Kidney epithelial cell (primary cell): ENCODE data around the gene QARS1. TPM values are rescaled to one million over a fixed set of nuclear protein-coding genes. Genes with fewer than 3 reads are reported as not detected.

ENCODE experiments used
- DNase-seq: peaks from one replicate; pipeline ENCODE4 v3.0.0-alpha.2; 2010; ENCODE audit warnings: low read depth
- H3K27me3 ChIP-seq: 2 replicates; pipeline ENCODE4 v1.6.0; 2011; ENCODE audit warnings: low read length; ENCODE audit not compliant: control insufficient read depth, insufficient read depth
- H3K36me3 ChIP-seq: 2 replicates; pipeline ENCODE4 v1.5.1; 2011; ENCODE audit warnings: low read length; ENCODE audit not compliant: control insufficient read depth, insufficient read depth
- H3K4me3 ChIP-seq: 2 replicates; pipeline ENCODE4 v1.5.1; 2011; ENCODE audit warnings: low read depth, mild to moderate bottlenecking, control low read depth, low read length
- CTCF ChIP-seq: IDR thresholded peaks from 2 replicates; pipeline ENCODE4 v1.5.1; 2011; ENCODE audit warnings: mild to moderate bottlenecking, moderate library complexity, low read length, control low read depth, inconsistent platforms; ENCODE audit not compliant: insufficient read depth, poor library complexity, severe bottlenecking
- total RNA-seq: library from RNA; depleted of rRNA; stranded (reverse); fragments of >200 nt; gene quantifications from 2 replicates; pipeline ENCODE4 v1.2.3, GENCODE V29; 2015

QARS1 gene
- total RNA-seq, 1 donor from 2014 or later = 320 TPM

- no peak for DNase-seq
- Histone ChIP-seq H3K4me3 (peak overlapping the region; percentile 76), H3K36me3 (no peaks in the 10 kb centered on the region), H3K27me3 (no peaks in the 10 kb centered on the region)
- TF ChIP-seq CTCF = no peak
These were observed 518 bp downstream of the QARS1 start for GRCh38 chr3:49104052-49104426.

DNA sequence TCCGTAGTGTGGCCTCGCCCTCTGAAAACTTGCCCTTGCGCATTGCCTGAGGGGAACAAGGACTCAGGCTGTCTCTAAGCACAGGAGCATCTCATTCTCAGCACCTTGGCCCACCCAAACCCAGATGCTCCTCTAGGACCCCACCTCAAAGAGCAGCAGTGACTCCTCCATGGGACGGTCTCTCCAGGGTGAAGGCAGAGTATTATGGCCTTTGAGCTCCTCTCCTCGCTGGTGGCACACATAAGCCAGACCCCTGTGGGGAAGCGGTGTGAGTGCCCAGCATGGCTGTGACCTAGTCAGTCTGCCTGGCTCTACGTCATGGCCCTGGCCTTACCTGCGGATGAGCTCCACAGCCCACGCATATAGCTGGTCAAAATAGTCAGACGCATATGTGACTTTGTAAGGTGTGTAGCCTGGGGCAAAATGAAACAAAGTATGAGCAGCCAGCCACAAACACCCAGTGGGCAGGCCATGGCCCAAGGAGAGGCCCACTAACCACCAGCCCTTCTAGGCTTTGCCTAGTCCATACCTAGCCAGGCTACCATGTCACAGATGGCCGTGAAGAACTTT lies 4.4 kb downstream of the QARS1 start:
- no peak for TF ChIP-seq CTCF
- no peak for DNase-seq
- no peaks in the 10 kb centered on the region for H3K36me3 ChIP-seq

DNA sequence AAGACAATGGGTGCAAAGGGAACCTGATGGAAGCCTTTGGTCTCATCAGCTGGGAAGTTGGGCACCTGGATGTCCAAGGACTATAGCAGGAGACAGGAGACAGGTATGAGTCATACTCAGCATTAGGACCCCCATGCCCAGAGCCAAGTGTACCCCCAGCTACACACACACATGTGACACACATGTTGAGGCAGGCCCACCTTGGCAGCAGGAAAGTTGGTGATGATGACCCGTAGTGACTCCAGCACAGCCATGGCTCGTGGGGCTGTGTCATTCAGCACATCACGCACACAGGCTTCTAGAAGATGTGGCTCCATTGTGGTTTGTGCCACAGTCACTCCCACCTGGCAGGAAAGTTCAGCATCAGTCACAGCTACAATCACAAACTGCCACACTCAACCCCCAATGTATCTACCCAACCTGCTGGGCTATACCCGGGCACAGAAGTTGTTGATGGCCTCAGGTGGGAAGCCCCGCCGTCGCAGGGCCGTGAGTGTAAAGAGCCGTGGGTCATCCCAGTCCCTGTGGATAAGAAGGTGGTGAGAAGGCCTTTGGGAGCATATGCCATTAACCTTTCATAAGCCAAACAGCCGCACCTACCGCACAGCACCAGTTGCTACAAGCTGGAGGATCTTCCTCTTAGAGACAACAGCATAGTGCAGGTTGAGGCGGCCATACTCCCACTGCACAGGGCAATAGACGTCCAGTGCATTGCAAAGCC lies 5.5 kb downstream of the QARS1 start:
- H3K36me3 ChIP-seq = no peaks in the 10 kb centered on the region
- DNase-seq = no peak
- no peak overlapping the region for H3K4me3 ChIP-seq
- TF ChIP-seq CTCF = no peak
- no peaks in the 10 kb centered on the region for H3K27me3 ChIP-seq

More for the DNA sequence above, 4.4 kb downstream of the QARS1 start:
- Histone ChIP-seq H3K4me3 (no peak overlapping the region), H3K27me3 (no peaks in the 10 kb centered on the region)

DNA sequence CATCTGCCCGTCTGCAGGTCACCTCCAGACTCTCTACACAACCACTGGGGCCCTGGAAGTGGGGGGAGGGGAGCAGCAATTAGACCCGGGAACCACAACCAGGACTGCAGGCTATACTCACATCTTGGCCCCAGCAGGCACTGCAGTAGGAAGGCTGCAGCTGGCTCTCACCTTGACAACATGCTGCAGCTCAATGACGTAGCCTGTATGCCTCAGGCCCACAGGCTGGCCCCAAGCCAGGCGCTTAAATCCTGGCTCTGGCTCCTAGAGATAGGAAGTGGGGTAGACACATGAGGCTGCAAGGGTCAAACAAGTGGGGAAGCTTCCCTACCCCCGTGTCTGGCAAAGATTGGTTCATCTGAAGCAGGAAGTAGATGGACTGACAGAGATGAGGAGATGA lies 6.1 kb downstream of the QARS1 start:
- H3K36me3 ChIP-seq = no peaks in the 10 kb centered on the region

DNA sequence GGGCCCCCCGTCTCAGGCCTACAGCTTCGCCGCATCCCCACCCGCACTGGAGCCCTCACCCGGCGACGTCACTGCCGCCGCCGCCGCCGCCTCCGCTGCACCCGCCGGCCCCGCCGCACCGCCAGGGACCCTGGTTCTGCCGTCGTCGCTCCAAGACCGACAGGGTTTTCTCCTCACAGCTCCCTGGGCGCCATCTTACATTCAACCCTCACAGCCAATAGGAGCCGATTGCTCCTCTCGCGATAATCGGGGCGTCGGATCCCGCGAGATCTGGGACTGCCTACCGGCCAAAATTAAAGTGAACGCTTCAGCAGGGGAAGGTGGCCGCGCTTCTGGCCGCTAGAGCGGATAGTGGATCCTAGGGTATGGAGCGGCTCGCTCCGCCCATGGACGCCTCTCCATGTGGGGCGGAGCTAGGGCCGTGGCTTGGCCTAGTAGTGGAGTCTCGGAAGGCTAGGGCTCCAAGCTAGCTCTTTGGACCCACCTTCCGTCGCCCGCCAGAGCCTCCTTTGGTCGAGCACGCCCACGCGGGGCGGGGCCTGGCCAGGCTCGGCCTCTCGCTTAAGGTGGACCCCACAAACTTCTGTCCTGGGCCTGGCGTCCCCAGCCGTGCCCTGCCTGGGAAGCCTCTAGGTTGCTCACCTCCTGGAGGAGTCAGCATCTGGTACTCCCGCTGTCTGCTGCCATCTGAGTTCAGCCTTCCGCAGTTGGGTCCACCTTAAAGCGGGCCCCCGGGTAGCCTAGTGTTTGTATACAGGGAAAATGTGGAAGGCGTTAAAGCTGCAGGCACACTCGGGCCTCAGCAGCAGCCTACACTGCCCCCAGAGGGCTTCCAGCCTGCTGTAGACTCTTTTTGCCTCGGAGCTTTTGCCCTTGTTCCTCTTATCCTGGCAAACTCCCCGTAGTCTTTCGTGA lies 10.4 kb downstream of the QARS1 start, which contains the start of gene QRICH1:
TSS of gene QRICH1 (minus strand) at position 219 of the 915 bp plus-strand sequence. CDS start 17,054 bp downstream, outside the sequence.
- Histone ChIP-seq H3K36me3 (no peaks in the 10 kb centered on the region), H3K27me3 (no peaks in the 10 kb centered on the region), H3K4me3 (peak within 1 kb of the TSS; percentile 54)
- peak; percentile 69 for TF ChIP-seq CTCF
- DNase-seq = peak; percentile 88

More for the DNA sequence above, 6.1 kb downstream of the QARS1 start:
- no peak for TF ChIP-seq CTCF
- no peak overlapping the region for H3K4me3 ChIP-seq
- H3K27me3 ChIP-seq = no peaks in the 10 kb centered on the region
- no peak for DNase-seq
